HEK293 (cell line): ENCODE data around the gene KRT222.
A peak's percentile ranks its signal among the peaks of the same experiment; 100 is the strongest.

ENCODE experiments used
- CTCF ChIA-PET: fragments of 350-600 bp; formaldehyde crosslinking; extraction: SDS; loops from one replicate; lab custom pipeline; 2021; ENCODE audit warnings: antibody characterized with exemption; lab: Yijun Ruan, JAX
- POLR2A ChIA-PET: fragments of 300-600 bp; formaldehyde crosslinking; extraction: SDS; loops from one replicate; lab custom pipeline; 2020; ENCODE audit warnings: antibody characterized with exemption, inconsistent platforms; lab: Yijun Ruan, JAX
- H3K27ac ChIP-seq: fragments of 200-500 bp; sonication (Bioruptor generic); 2 replicates; pipeline ENCODE4 v1.5.1; 2014; ENCODE audit warnings: low read depth, low read length, control low read depth, inconsistent platforms; ENCODE audit errors: extremely low read depth
- H3K36me3 ChIP-seq, 2 experiments: fragments of 200-500 bp in 1 of 2; sonication (Bioruptor generic) in 1 of 2; 1 replicate in 1 of 2; 2 replicates in 1 of 2; pipeline ENCODE4 v1.5.1; 2014 to 2017; ENCODE audit warnings: inconsistent platforms in 2 of 2, low read length in 2 of 2; ENCODE audit not compliant: control insufficient read depth in 2 of 2, insufficient read depth in 1 of 2
- H3K4me1 ChIP-seq: fragments of 200-500 bp; sonication (Bioruptor generic); 2 replicates; pipeline ENCODE4 v1.5.1; 2014; ENCODE audit warnings: mild to moderate bottlenecking, low read length, inconsistent platforms; ENCODE audit not compliant: control insufficient read depth, insufficient read depth
- H3K4me3 ChIP-seq: 2 replicates; pipeline ENCODE4 v1.5.1; 2011; ENCODE audit warnings: low read depth, mild to moderate bottlenecking, control low read depth, low read length, moderate library complexity
- H3K9me3 ChIP-seq: fragments of 200-500 bp; sonication (Bioruptor generic); 2 replicates; pipeline ENCODE4 v1.5.1; 2014; ENCODE audit warnings: low read depth, low read length, inconsistent platforms; ENCODE audit not compliant: control insufficient read depth, insufficient read depth
- BCL11A ChIP-seq: fragments of 450-650 bp; formaldehyde crosslinking; IDR thresholded peaks from 2 replicates; pipeline ENCODE4 v1.5.1; 2016; ENCODE audit warnings: low read depth, missing biosample characterization, missing genetic modification characterization
- HOXD13 ChIP-seq: sonication (generic); formaldehyde crosslinking; IDR thresholded peaks from 2 replicates; pipeline ENCODE4 v1.8.0; 2022; ENCODE audit warnings: missing genetic modification reagents, borderline replicate concordance
- OSR2 ChIP-seq: fragments of 450-650 bp; formaldehyde crosslinking; IDR thresholded peaks from 2 replicates; pipeline ENCODE4 v1.5.1; 2016; ENCODE audit warnings: missing biosample characterization, missing genetic modification characterization
- PRDM1 ChIP-seq: fragments of 450-650 bp; formaldehyde crosslinking; IDR thresholded peaks from 2 replicates; pipeline ENCODE4; 2016; ENCODE audit warnings: missing biosample characterization, missing genetic modification characterization
- TCF7L2 ChIP-seq: IDR thresholded peaks from 2 replicates; pipeline ENCODE4 v1.6.1; 2011; ENCODE audit warnings: low read depth, mild to moderate bottlenecking, inconsistent platforms, low read length, moderate library complexity, borderline replicate concordance
- ZBTB17 ChIP-seq: fragments of 450-650 bp; formaldehyde crosslinking; IDR thresholded peaks from 2 replicates; pipeline ENCODE4 v1.5.1; 2016; ENCODE audit warnings: missing biosample characterization, missing genetic modification characterization
- ZBTB44 ChIP-seq: fragments of 450-650 bp; IDR thresholded peaks from 2 replicates; pipeline ENCODE4 v1.5.1; 2018; ENCODE audit warnings: missing biosample characterization, mild to moderate bottlenecking, missing genetic modification characterization
- ZNF10 ChIP-seq: fragments of 450-650 bp; formaldehyde crosslinking; IDR thresholded peaks from 2 replicates; pipeline ENCODE4 v1.5.1; 2017; ENCODE audit warnings: missing biosample characterization, missing genetic modification characterization
- ZNF169 ChIP-seq: fragments of 450-650 bp; formaldehyde crosslinking; IDR thresholded peaks from 2 replicates; pipeline ENCODE4 v1.5.1; 2016; ENCODE audit warnings: missing biosample characterization, missing genetic modification characterization
- ZNF214 ChIP-seq: fragments of 450-650 bp; formaldehyde crosslinking; IDR thresholded peaks from 2 replicates; pipeline ENCODE4 v1.5.1; 2017; ENCODE audit warnings: missing biosample characterization, mild to moderate bottlenecking, missing genetic modification characterization, borderline replicate concordance
- ZNF311 ChIP-seq: fragments of 450-650 bp; formaldehyde crosslinking; IDR thresholded peaks from 2 replicates; pipeline ENCODE4 v1.5.1; 2017; ENCODE audit warnings: missing biosample characterization, missing genetic modification characterization, borderline replicate concordance
- ZNF48 ChIP-seq: fragments of 450-650 bp; formaldehyde crosslinking; IDR thresholded peaks from 2 replicates; pipeline ENCODE4 v1.5.1; 2016; ENCODE audit warnings: missing biosample characterization, missing genetic modification characterization
- ZNF664 ChIP-seq: fragments of 450-650 bp; formaldehyde crosslinking; IDR thresholded peaks from 2 replicates; pipeline ENCODE4 v1.5.1; 2016; ENCODE audit warnings: missing biosample characterization, missing genetic modification characterization
- ZNF707 ChIP-seq: fragments of 450-650 bp; formaldehyde crosslinking; IDR thresholded peaks from 2 replicates; pipeline ENCODE4 v1.5.1; 2016; ENCODE audit warnings: missing biosample characterization, missing genetic modification characterization
- ZNF777 ChIP-seq: fragments of 450-650 bp; formaldehyde crosslinking; IDR thresholded peaks from 2 replicates; pipeline ENCODE4 v1.5.1; 2017; ENCODE audit warnings: missing biosample characterization, missing genetic modification characterization, borderline replicate concordance
- ZNF791 ChIP-seq: fragments of 450-650 bp; formaldehyde crosslinking; IDR thresholded peaks from 2 replicates; pipeline ENCODE4 v1.5.1; 2016; ENCODE audit warnings: missing biosample characterization, missing genetic modification characterization
- TF ChIP-seq, protein P1 (sequence below): fragments of 450-650 bp; formaldehyde crosslinking; optimal IDR thresholded peaks from 2 replicates; pipeline ENCODE3; 2016; ENCODE audit warnings: missing biosample characterization, mild to moderate bottlenecking, missing genetic modification characterization
- TF ChIP-seq, protein P2 (sequence below): IDR thresholded peaks from 2 replicates; pipeline ENCODE4 v1.6.1; 2011; ENCODE audit warnings: mild to moderate bottlenecking, low read depth, low read length, borderline replicate concordance

Gene KRT222

GRCh38 chr17:40617678-40618240 is 47.2 kb downstream of the KRT222 start:
- no peak overlapping the region for H3K4me3 ChIP-seq
- no peak overlapping the region for H3K27ac ChIP-seq
- no peaks in the 10 kb centered on the region for H3K4me1 ChIP-seq
- ChIA-PET POLR2A (no interaction called here), CTCF (interaction anchor here (0.5 to 2.7 kb wide), 7 partner anchors 29 to 1049 kb away, joined by 3 to 20 read pairs (median 4); partner anchors contain the start of gene SMARCE1)
- H3K36me3 ChIP-seq, result no peaks in the 10 kb centered on the region
- TF ChIP-seq ZNF707 (tag by site-specific recombination) (no peak), ZNF664 (no peak), OSR2 (tag by site-specific recombination) (no peak), ZBTB44 (tag by site-specific recombination) (no peak)
- TF ChIP-seq, all 188 proteins: peak for 0
- no peaks in the 10 kb centered on the region for H3K9me3 ChIP-seq

- CTCF ChIA-PET, result interaction anchor here (0.7 to 3.2 kb wide), 9 partner anchors 9 to 1050 kb away, joined by 3 to 16 read pairs (median 4); no protein-coding TSS in a partner anchor
- POLR2A ChIA-PET, result no interaction called here
- TF ChIP-seq ZNF777 (tag by site-specific recombination) (no peak), ZBTB17 (tag by site-specific recombination) (peak; percentile 60)
These were observed 48.4 kb downstream of the KRT222 start for GRCh38 chr17:40616592-40616991.

GRCh38 chr17:40615841-40616476 is 49.0 kb downstream of the KRT222 start:
- Histone ChIP-seq H3K36me3 (no peaks in the 10 kb centered on the region), H3K27ac (no peak overlapping the region), H3K9me3 (no peaks in the 10 kb centered on the region), H3K4me3 (no peak overlapping the region), H3K4me1 (no peaks in the 10 kb centered on the region)
- TF ChIP-seq, protein P1, sequence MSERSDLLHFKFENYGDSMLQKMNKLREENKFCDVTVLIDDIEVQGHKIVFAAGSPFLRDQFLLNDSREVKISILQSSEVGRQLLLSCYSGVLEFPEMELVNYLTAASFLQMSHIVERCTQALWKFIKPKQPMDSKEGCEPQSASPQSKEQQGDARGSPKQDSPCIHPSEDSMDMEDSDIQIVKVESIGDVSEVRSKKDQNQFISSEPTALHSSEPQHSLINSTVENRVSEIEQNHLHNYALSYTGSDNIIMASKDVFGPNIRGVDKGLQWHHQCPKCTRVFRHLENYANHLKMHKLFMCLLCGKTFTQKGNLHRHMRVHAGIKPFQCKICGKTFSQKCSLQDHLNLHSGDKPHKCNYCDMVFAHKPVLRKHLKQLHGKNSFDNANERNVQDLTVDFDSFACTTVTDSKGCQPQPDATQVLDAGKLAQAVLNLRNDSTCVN, result no peak
- TF ChIP-seq TCF7L2 (no peak), PRDM1 (tag by site-specific recombination) (no peak), BCL11A (tag by site-specific recombination) (no peak), ZNF311 (no peak), ZNF214 (tag by site-specific recombination) (no peak), HOXD13 (CRISPR knock-in tag) (no peak), ZNF791 (tag by site-specific recombination) (no peak), ZNF48 (no peak), ZNF169 (tag by site-specific recombination) (no peak), ZNF10 (no peak)
- TF ChIP-seq, protein P2, sequence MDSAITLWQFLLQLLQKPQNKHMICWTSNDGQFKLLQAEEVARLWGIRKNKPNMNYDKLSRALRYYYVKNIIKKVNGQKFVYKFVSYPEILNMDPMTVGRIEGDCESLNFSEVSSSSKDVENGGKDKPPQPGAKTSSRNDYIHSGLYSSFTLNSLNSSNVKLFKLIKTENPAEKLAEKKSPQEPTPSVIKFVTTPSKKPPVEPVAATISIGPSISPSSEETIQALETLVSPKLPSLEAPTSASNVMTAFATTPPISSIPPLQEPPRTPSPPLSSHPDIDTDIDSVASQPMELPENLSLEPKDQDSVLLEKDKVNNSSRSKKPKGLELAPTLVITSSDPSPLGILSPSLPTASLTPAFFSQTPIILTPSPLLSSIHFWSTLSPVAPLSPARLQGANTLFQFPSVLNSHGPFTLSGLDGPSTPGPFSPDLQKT, result no peak
- ChIA-PET POLR2A (interaction anchor here (1.4 kb wide), 1 partner anchor 11 kb away, joined by 4 read pairs; no protein-coding TSS in a partner anchor), CTCF (interaction anchor here (0.5 to 3.2 kb wide), 41 partner anchors 9 to 1051 kb away, joined by 3 to 26 read pairs (median 4); partner anchors contain the start of genes KRT222 and KRT24)

More at GRCh38 chr17:40616592-40616991, 48.4 kb downstream of the KRT222 start:
- Histone ChIP-seq H3K4me3 (no peak overlapping the region), H3K27ac (no peak overlapping the region), H3K9me3 (no peaks in the 10 kb centered on the region), H3K4me1 (no peaks in the 10 kb centered on the region), H3K36me3 (no peaks in the 10 kb centered on the region)
